Retinal pigment epithelial cell (primary cell): Measurements from ENCODE around the gene GRK3.

Experiments used
- DNase-seq: peaks from one replicate; pipeline ENCODE4 v3.0.0-alpha.2; 2010; ENCODE audit warnings: low read depth
- H3K4me3 ChIP-seq: 2 replicates; pipeline ENCODE4 v1.5.1; 2011; ENCODE audit warnings: mild to moderate bottlenecking, low read length, control low read depth, moderate library complexity
- CTCF ChIP-seq: conservative IDR thresholded peaks from 2 replicates; pipeline ENCODE4 v1.5.1; 2011; ENCODE audit warnings: low read depth, low read length, control low read depth, inconsistent platforms

Gene GRK3

GRCh38 chr22:25748704-25749103 lies 184.2 kb downstream of the GRK3 start:
- TF ChIP-seq CTCF = no peak
- no peak overlapping the region for H3K4me3 ChIP-seq
- DNase-seq = no peak

- H3K4me3 ChIP-seq = no peak overlapping the region
- TF ChIP-seq CTCF = no peak
- no peak for DNase-seq
Observed at GRCh38 chr22:25749420-25750169, 185.1 kb downstream of the GRK3 start.

- no peak for TF ChIP-seq CTCF
- no peak for DNase-seq
Observed at GRCh38 chr22:25750569-25751173, 186.2 kb downstream of the GRK3 start.

GRCh38 chr22:25751174-25751581 lies 186.7 kb downstream of the GRK3 start:
- no peak for TF ChIP-seq CTCF
- DNase-seq = no peak
- no peak overlapping the region for H3K4me3 ChIP-seq

More at GRCh38 chr22:25750569-25751173, 186.2 kb downstream of the GRK3 start:
- H3K4me3 ChIP-seq = no peak overlapping the region

- DNase-seq = no peak
- H3K4me3 ChIP-seq = no peak overlapping the region
- no peak for TF ChIP-seq CTCF
Observed at GRCh38 chr22:25752615-25753214, 188.2 kb downstream of the GRK3 start.

GRCh38 chr22:25753252-25753651 lies 188.8 kb downstream of the GRK3 start:
- no peak overlapping the region for H3K4me3 ChIP-seq

More at GRCh38 chr22:25753252-25753651, 188.8 kb downstream of the GRK3 start:
- DNase-seq = no peak
- no peak for TF ChIP-seq CTCF
